Astrocyte of the spinal cord (primary cell): Measurements from ENCODE around the gene BST1.

Source experiments
- DNase-seq: peaks from one replicate; pipeline ENCODE4 v3.0.0; 2011; ENCODE audit warnings: low read depth, low spot score
- H3K4me3 ChIP-seq: 2 replicates; pipeline ENCODE4 v1.5.1; 2011; ENCODE audit warnings: low read depth, mild to moderate bottlenecking, low read length, moderate library complexity
- in situ Hi-C: cut with HindIII; loops from 2 replicates; pipeline ENCODE4 v1.10.0; 2017; ENCODE audit warnings: low sequenced_read_pairs
- TF ChIP-seq, protein P1 (sequence below): IDR thresholded peaks from 2 replicates; pipeline ENCODE4 v1.5.1; 2012; ENCODE audit warnings: low read depth, mild to moderate bottlenecking, low read length, inconsistent platforms

Gene BST1

DNA sequence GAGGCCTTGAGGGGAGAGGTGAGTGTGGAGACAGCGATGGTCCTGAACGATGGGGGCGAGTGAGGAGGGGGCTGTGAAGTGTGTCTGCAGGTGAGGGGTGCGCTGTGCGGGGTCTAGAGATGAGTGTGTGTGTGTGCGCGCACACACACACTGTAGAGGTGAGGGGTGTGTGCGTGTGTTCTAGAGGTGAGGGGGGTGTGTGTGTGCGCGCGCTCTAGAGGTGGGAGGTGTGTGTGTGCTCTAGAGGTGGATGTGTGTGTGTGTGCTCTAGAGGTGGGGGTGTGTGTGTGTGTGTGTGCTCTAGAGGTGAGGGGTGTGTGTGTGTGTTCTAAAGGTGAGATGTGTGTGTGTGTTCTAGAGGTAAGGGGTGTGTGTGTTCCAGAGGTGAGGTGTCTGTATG, 574 bp downstream of the BST1 start:
- TF ChIP-seq, protein P1, sequence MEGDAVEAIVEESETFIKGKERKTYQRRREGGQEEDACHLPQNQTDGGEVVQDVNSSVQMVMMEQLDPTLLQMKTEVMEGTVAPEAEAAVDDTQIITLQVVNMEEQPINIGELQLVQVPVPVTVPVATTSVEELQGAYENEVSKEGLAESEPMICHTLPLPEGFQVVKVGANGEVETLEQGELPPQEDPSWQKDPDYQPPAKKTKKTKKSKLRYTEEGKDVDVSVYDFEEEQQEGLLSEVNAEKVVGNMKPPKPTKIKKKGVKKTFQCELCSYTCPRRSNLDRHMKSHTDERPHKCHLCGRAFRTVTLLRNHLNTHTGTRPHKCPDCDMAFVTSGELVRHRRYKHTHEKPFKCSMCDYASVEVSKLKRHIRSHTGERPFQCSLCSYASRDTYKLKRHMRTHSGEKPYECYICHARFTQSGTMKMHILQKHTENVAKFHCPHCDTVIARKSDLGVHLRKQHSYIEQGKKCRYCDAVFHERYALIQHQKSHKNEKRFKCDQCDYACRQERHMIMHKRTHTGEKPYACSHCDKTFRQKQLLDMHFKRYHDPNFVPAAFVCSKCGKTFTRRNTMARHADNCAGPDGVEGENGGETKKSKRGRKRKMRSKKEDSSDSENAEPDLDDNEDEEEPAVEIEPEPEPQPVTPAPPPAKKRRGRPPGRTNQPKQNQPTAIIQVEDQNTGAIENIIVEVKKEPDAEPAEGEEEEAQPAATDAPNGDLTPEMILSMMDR: no peak
- H3K4me3 ChIP-seq: peak overlapping the region; percentile 52
- DNase-seq: no peak
- in situ Hi-C loops: no loop called here

- no peak overlapping the region for H3K4me3 ChIP-seq
- DNase-seq: no peak
- TF ChIP-seq, protein P1: no peak
- in situ Hi-C loops: no loop called here
These were observed 1.3 kb downstream of the BST1 start for GRCh38 chr4:15704129-15704528.

DNA sequence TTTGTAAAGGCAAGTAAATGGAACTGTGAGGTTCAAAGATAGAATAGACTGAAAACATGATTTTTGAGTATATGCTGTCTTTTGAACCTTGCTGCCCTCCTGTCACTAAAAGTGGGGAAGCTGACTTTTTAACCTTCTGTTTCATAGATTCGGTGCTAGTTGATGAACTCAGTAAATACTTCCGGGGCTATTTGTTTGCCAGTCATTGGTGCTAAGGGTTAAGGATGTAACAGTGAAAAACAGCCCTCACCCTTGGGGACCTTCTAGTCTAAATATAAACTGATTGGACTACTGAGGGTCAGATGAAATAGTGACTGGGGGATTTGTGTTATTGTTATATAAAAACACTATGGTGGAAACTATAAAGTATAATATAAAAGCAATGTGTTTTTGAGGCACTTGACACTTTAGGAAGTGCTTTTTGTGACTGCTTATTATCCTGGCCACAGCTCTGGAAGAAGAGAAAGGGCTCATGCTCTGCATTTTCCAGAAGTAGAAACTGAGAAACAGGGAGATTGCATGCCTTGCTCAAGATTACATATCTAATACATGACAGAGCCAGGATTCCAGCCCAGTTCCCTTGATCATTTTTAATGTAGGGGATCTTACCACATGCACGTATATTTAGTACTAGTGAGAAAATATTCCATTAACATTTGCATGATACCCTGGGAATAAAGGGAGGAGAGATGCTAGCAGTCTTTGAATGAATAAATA, 3.9 kb downstream of the BST1 start:
- DNase-seq: no peak
- in situ Hi-C loops: no loop called here
- H3K4me3 ChIP-seq: no peak overlapping the region
- TF ChIP-seq, protein P1: no peak

DNA sequence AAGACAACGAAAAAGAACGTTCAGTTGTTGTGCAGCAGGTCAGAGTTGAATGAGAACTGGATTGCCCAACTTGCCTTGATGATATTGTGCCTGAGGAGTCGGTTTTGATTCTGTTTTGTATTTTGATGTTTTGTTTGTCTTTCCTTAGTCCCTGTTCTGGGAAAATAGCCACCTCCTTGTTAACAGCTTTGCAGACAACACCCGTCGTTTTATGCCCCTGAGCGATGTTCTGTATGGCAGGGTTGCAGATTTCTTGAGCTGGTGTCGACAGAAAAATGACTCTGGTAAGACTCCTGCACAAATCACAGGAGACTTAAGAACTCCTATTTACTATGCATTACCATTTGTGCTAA, 4.5 kb downstream of the BST1 start:
- no peak for DNase-seq
- H3K4me3 ChIP-seq: no peak overlapping the region
- in situ Hi-C loops: no loop called here
- TF ChIP-seq, protein P1: no peak

- no peak for DNase-seq
- in situ Hi-C loops: no loop called here
- TF ChIP-seq, protein P1: no peak
- H3K4me3 ChIP-seq: no peak overlapping the region
These were observed 8.9 kb downstream of the BST1 start for GRCh38 chr4:15711762-15712161.

- in situ Hi-C loops: no loop called here
- no peak overlapping the region for H3K4me3 ChIP-seq
- TF ChIP-seq, protein P1: no peak
- no peak for DNase-seq
These were observed 9.3 kb downstream of the BST1 start for GRCh38 chr4:15712214-15712613.
